Neural cell (in vitro differentiated cells): Measurements from ENCODE around the gene RAB15.

Experiments
- CTCF ChIP-seq: fragments of 450-650 bp; IDR thresholded peaks from 2 replicates; pipeline ENCODE4 v1.5.1; 2014; ENCODE audit warnings: antibody characterized with exemption, mild to moderate bottlenecking, moderate library complexity; ENCODE audit not compliant: poor library complexity, severe bottlenecking
- EP300 ChIP-seq: fragments of 450-650 bp; conservative IDR thresholded peaks from 2 replicates; pipeline ENCODE4 v1.6.1; 2014; ENCODE audit warnings: antibody characterized with exemption, mild to moderate bottlenecking, moderate library complexity; ENCODE audit not compliant: poor library complexity, severe bottlenecking
- EZH2 ChIP-seq: fragments of 200-600, 300-800 bp; shearing (Covaris generic), sonication (generic); IDR thresholded peaks from 2 replicates; pipeline ENCODE4 v1.6.1; 2014; ENCODE audit warnings: antibody characterized with exemption, low read length, borderline replicate concordance, mild to moderate bottlenecking; ENCODE audit not compliant: insufficient read depth, poor library complexity, severe bottlenecking
- MXI1 ChIP-seq: fragments of 450-650 bp; conservative IDR thresholded peaks from 2 replicates; pipeline ENCODE4 v1.6.1; 2014; ENCODE audit warnings: antibody characterized with exemption, mild to moderate bottlenecking; ENCODE audit not compliant: poor library complexity, severe bottlenecking
- POLR2AphosphoS5 ChIP-seq: IDR thresholded peaks from 2 replicates; pipeline ENCODE4 v1.6.1; 2012
- RAD21 ChIP-seq: fragments of 450-650 bp; conservative IDR thresholded peaks from 2 replicates; pipeline ENCODE4 v1.6.1; 2014; ENCODE audit warnings: antibody characterized with exemption, mild to moderate bottlenecking, moderate library complexity
- SMC3 ChIP-seq: fragments of 450-650 bp; conservative IDR thresholded peaks from 2 replicates; pipeline ENCODE4 v1.6.1; 2014; ENCODE audit warnings: antibody characterized with exemption, mild to moderate bottlenecking, moderate library complexity; ENCODE audit not compliant: poor library complexity
- TAF1 ChIP-seq: IDR thresholded peaks from 2 replicates; pipeline ENCODE4 v1.6.1; 2012; ENCODE audit warnings: low read depth

GRCh38 chr14:64963611-64964010 is 8.5 kb downstream of the RAB15 start:
- no peak for TF ChIP-seq SMC3
- no peak for TF ChIP-seq CTCF
- TF ChIP-seq TAF1, result no peak
- TF ChIP-seq RAD21, result no peak
- no peak for TF ChIP-seq POLR2AphosphoS5
- TF ChIP-seq EP300, result no peak
- no peak for TF ChIP-seq MXI1
- TF ChIP-seq EZH2, result no peak
